Testis (tissue), 3 donors: ENCODE data around the gene PSMB7. TPM values are rescaled to one million over a fixed set of nuclear protein-coding genes. Genes with fewer than 3 reads are reported as not detected.

Experiments
- DNase-seq: peaks from one replicate; pipeline ENCODE4 v3.0.0-alpha.2; 2019
- H3K27ac ChIP-seq, 2 donors: fragments of 200-600 bp; sonication (generic); one replicate each; pipeline ENCODE4 v1.5.1; 2019
- H3K27me3 ChIP-seq: fragments of 200-600 bp; sonication (generic); one replicate; pipeline ENCODE4 v1.5.1; 2019
- H3K36me3 ChIP-seq: fragments of 200-600 bp; sonication (generic); one replicate; pipeline ENCODE4 v1.5.1; 2017; ENCODE audit warnings: low read depth; ENCODE audit errors: missing control alignments
- H3K4me1 ChIP-seq: fragments of 200-600 bp; sonication (generic); one replicate; pipeline ENCODE4 v1.5.1; 2019
- H3K4me3 ChIP-seq, 2 donors: fragments of 200-600 bp; sonication (generic); one replicate each; pipeline ENCODE4 v1.5.1; 2017 to 2019
- H3K9me3 ChIP-seq: fragments of 200-600 bp; sonication (generic); one replicate; pipeline ENCODE4 v1.5.1; 2017
- CTCF ChIP-seq, 3 experiments: fragments of 450-650 bp in 2 of 3; fragments of 200-600 bp in 1 of 3; sonication (generic) in 1 of 3; IDR thresholded peaks; one replicate each; pipeline ENCODE4 v1.5.1; 2016 to 2019; ENCODE audit warnings: antibody characterized with exemption in 3 of 3, mild to moderate bottlenecking in 2 of 3, moderate library complexity in 1 of 3
- POLR2A ChIP-seq: fragments of 450-650 bp; IDR thresholded peaks from one replicate; pipeline ENCODE4 v1.6.1; 2017; ENCODE audit warnings: antibody characterized with exemption, mild to moderate bottlenecking, moderate library complexity
- WGBS, 2 donors: methylation state at CpG; one replicate each; pipeline ENCODE4 v1.1.5; 2018; 5-methylcytosine and 5-hydroxymethylcytosine counted together
- intact Hi-C: fragments of 100-400 bp; cut with DNase I; formaldehyde crosslinking; loops from one replicate; pipeline ENCODE4 v1.15.1; 2023; ENCODE audit warnings: low total_unique reads
- polyA plus RNA-seq: library from polyadenylated mRNA; stranded (reverse); fragments of 350-450 nt; fragmentation: Illumina TruSeq; extraction: RNeasy Lipid Tissue Mini Kit (QIAGEN cat#74804); gene quantifications from one replicate; pipeline ENCODE4 v1.2.3, GENCODE V29; 2014; ENCODE audit warnings: low read depth, low replicate concordance; ENCODE audit not compliant: insufficient read depth
- total RNA-seq, 2 donors: library from RNA; depleted of rRNA; stranded (reverse); fragments of >200 nt; gene quantifications; one replicate each; pipeline ENCODE4 v1.2.3, GENCODE V29; 2016

PSMB7 gene
- total and polyA plus RNA-seq, 3 donors from 2014 or later = 156 to 310 (median 188) TPM

- Histone ChIP-seq H3K27ac (no peak overlapping the region), H3K4me3 (no peak overlapping the region), H3K36me3 (no peaks in the 10 kb centered on the region), H3K9me3 (no peaks in the 10 kb centered on the region), H3K27me3 (no peaks in the 10 kb centered on the region), H3K4me1 (no peaks in the 10 kb centered on the region)
- peak; percentile 12 for DNase-seq
- TF ChIP-seq POLR2A = no peak
- no peak for TF ChIP-seq CTCF (IDR thresholded peaks at IDR 0.05)
- 90 to 92% methylated on average over 17 of the region's 17 CpGs for WGBS, 2 donors
- intact Hi-C loops = no loop called here
Measured at GRCh38 chr9:124354346-124355038, 60.8 kb downstream of the PSMB7 start.

- intact Hi-C loops = no loop called here
- H3K36me3 ChIP-seq = no peaks in the 10 kb centered on the region
- no peak for TF ChIP-seq POLR2A
- TF ChIP-seq CTCF (IDR thresholded peaks at IDR 0.05) = no peak
- H3K4me1 ChIP-seq = no peaks in the 10 kb centered on the region
- no peaks in the 10 kb centered on the region for H3K27me3 ChIP-seq
- DNase-seq = no peak
- H3K9me3 ChIP-seq = no peaks in the 10 kb centered on the region
- WGBS, 2 donors = 83 to 86% methylated on average over 4 of the region's 4 CpGs
- no peak overlapping the region for H3K4me3 ChIP-seq
- no peak overlapping the region for H3K27ac ChIP-seq
Measured at GRCh38 chr9:124353811-124354274, 61.4 kb downstream of the PSMB7 start.

GRCh38 chr9:124353166-124353768, 62.0 kb downstream of the PSMB7 start:
- Histone ChIP-seq H3K4me3 (no peak overlapping the region), H3K27ac (no peak overlapping the region), H3K36me3 (no peaks in the 10 kb centered on the region), H3K4me1 (no peaks in the 10 kb centered on the region), H3K9me3 (no peaks in the 10 kb centered on the region), H3K27me3 (no peaks in the 10 kb centered on the region)
- WGBS, 2 donors = 95 to 97% methylated on average over 7 of the region's 7 CpGs
- intact Hi-C loops = no loop called here
- no peak for DNase-seq
- TF ChIP-seq POLR2A (no peak), CTCF (IDR thresholded peaks at IDR 0.05) (no peak)

- TF ChIP-seq POLR2A (no peak), CTCF (IDR thresholded peaks at IDR 0.05) (no peak)
- H3K27me3 ChIP-seq = no peaks in the 10 kb centered on the region
- no peak overlapping the region for H3K4me3 ChIP-seq
- H3K36me3 ChIP-seq = no peaks in the 10 kb centered on the region
- 80 to 81% methylated on average over 8 of the region's 8 CpGs for WGBS, 2 donors
- DNase-seq = no peak
- H3K4me1 ChIP-seq = peaks cover 5% of the 10 kb centered on the region
- H3K27ac ChIP-seq = no peak overlapping the region
- no peaks in the 10 kb centered on the region for H3K9me3 ChIP-seq
- intact Hi-C loops = no loop called here
Measured at GRCh38 chr9:124352616-124353015, 62.6 kb downstream of the PSMB7 start.
